CD14-positive monocyte (primary cell): ENCODE measurements around the gene PIK3C2B. TPM values are rescaled to one million over a fixed set of nuclear protein-coding genes. Genes with fewer than 3 reads are reported as not detected.

Source experiments
- DNase-seq, 3 donors: peaks; one replicate each; pipeline ENCODE4 v3.0.0-alpha.2; 2011 to 2022
- H2AFZ ChIP-seq: 2 replicates; pipeline ENCODE4 v1.6.0; 2012; ENCODE audit warnings: mild to moderate bottlenecking, low read depth, low read length, inconsistent platforms; ENCODE audit not compliant: insufficient read depth, poor library complexity, severe bottlenecking
- H3K27ac ChIP-seq, 2 donors: 1 replicate in 1 of 2; 2 replicates in 1 of 2; pipeline ENCODE4 v1.5.1; 2012 to 2013; ENCODE audit warnings: low read length in 2 of 2, control low read depth in 1 of 2, inconsistent platforms in 1 of 2, low read depth in 1 of 2, mild to moderate bottlenecking in 1 of 2
- H3K27me3 ChIP-seq, 2 donors: one replicate each; pipeline versions ENCODE4 v1.6.0 to v1.6.1; 2011 to 2013; ENCODE audit warnings: low read length in 2 of 2; ENCODE audit not compliant: control insufficient read depth in 2 of 2, insufficient read depth in 2 of 2
- H3K36me3 ChIP-seq, 2 donors: replicated peaks in 1 of 2; 1 replicate in 1 of 2; 2 replicates in 1 of 2; pipeline versions ENCODE4 v1.5.1 to v1.6.1; 2012 to 2013; ENCODE audit warnings: low read length in 2 of 2, control low read depth in 1 of 2, inconsistent platforms in 1 of 2, mild to moderate bottlenecking in 1 of 2; ENCODE audit not compliant: insufficient read depth in 2 of 2, control insufficient read depth in 1 of 2
- H3K4me1 ChIP-seq, 2 donors: 1 replicate in 1 of 2; 2 replicates in 1 of 2; pipeline versions ENCODE4 v1.5.1 to v1.6.1; 2012 to 2013; ENCODE audit warnings: low read length in 2 of 2, control low read depth in 1 of 2, inconsistent platforms in 1 of 2, mild to moderate bottlenecking in 1 of 2, moderate library complexity in 1 of 2; ENCODE audit not compliant: insufficient read depth in 2 of 2, control insufficient read depth in 1 of 2
- H3K4me2 ChIP-seq: replicated peaks from 2 replicates; pipeline ENCODE3; 2012; ENCODE audit warnings: low read length, moderate library complexity, mild to moderate bottlenecking; ENCODE audit not compliant: poor library complexity, severe bottlenecking; ENCODE audit errors: extremely low read depth
- H3K4me3 ChIP-seq, 3 experiments: fragments of 200-600 bp in 1 of 3; sonication (generic) in 1 of 3; replicated peaks in 1 of 3; 1 replicate in 2 of 3; 2 replicates in 1 of 3; pipeline ENCODE4 v1.5.1; 2011 to 2013; ENCODE audit warnings: low read length in 3 of 3, mild to moderate bottlenecking in 3 of 3, control low read depth in 2 of 3, low read depth in 2 of 3, inconsistent platforms in 1 of 3, moderate library complexity in 1 of 3
- H3K79me2 ChIP-seq: 2 replicates; pipeline ENCODE4 v1.6.0; 2012; ENCODE audit warnings: mild to moderate bottlenecking, control low read depth, inconsistent platforms, low read length, moderate library complexity; ENCODE audit not compliant: insufficient read depth
- H3K9ac ChIP-seq: 2 replicates; pipeline ENCODE4 v1.6.0; 2017; ENCODE audit warnings: low read length, mild to moderate bottlenecking; ENCODE audit not compliant: insufficient read depth, poor library complexity, severe bottlenecking
- H3K9me3 ChIP-seq, 2 donors: replicated peaks in 1 of 2; 1 replicate in 1 of 2; 2 replicates in 1 of 2; pipeline versions ENCODE4 v1.5.1 to v1.6.1; 2012 to 2013; ENCODE audit warnings: low read length in 2 of 2, control low read depth in 1 of 2; ENCODE audit not compliant: control insufficient read depth in 1 of 2, insufficient read depth in 1 of 2
- H4K20me1 ChIP-seq: 2 replicates; pipeline ENCODE4 v1.6.0; 2012; ENCODE audit warnings: mild to moderate bottlenecking, low read length, control low read depth, moderate library complexity; ENCODE audit not compliant: insufficient read depth
- H3K27ac Mint-ChIP-seq, 7 donors: one replicate each; pipeline ENCODE4 v1.8.0; 2020; ENCODE audit warnings: mild to moderate bottlenecking in 7 of 7, mixed read lengths in 7 of 7, moderate library complexity in 6 of 7, inconsistent platforms in 2 of 7
- H3K27me3 Mint-ChIP-seq, 3 donors: one replicate each; pipeline ENCODE4 v1.8.0; 2021 to 2022; ENCODE audit warnings: low read depth in 3 of 3, mild to moderate bottlenecking in 3 of 3, mixed read lengths in 3 of 3, moderate library complexity in 3 of 3, inconsistent platforms in 1 of 3
- H3K36me3 Mint-ChIP-seq, 2 donors: one replicate each; pipeline ENCODE4 v1.8.0; 2020; ENCODE audit warnings: mixed read lengths in 2 of 2, inconsistent platforms in 1 of 2, mild to moderate bottlenecking in 1 of 2
- H3K4me1 Mint-ChIP-seq: one replicate; pipeline ENCODE4 v1.8.0; 2020; ENCODE audit warnings: mild to moderate bottlenecking, mixed read lengths
- H3K4me3 Mint-ChIP-seq, 2 donors: one replicate each; pipeline ENCODE4 v1.8.0; 2020; ENCODE audit warnings: mild to moderate bottlenecking in 2 of 2, mixed read lengths in 2 of 2, moderate library complexity in 1 of 2
- H3K9me3 Mint-ChIP-seq, 7 donors: one replicate each; pipeline ENCODE4 v1.8.0; 2020 to 2022; ENCODE audit warnings: mixed read lengths in 7 of 7, mild to moderate bottlenecking in 6 of 7, moderate library complexity in 6 of 7, inconsistent platforms in 2 of 7
- CTCF ChIP-seq: fragments of 200-600 bp; IDR thresholded peaks from one replicate; pipeline ENCODE4 v1.8.0; 2022; ENCODE audit warnings: antibody characterized with exemption, mild to moderate bottlenecking
- WGBS: methylation state at CpG from one replicate; pipeline ENCODE4 v1.1.5; 2013; ENCODE audit warnings: missing lambda C conversion rate; ENCODE audit not compliant: insufficient coverage; 5-methylcytosine and 5-hydroxymethylcytosine counted together
- intact Hi-C, 2 donors: fragments of 100-400 bp; cut with micrococcal nuclease; formaldehyde crosslinking; loops; one replicate each; pipeline versions ENCODE4 v1.15.0 to v1.15.1; 2023
- polyA plus RNA-seq, 3 donors: library from polyadenylated mRNA; depleted of rRNA in 1 of 3; unstranded in 2 of 3; stranded (reverse) in 1 of 3; fragments of 300-500 nt in 2 of 3; fragments of >200 nt in 1 of 3; fragmentation: Illumina TruSeq in 2 of 3; gene quantifications; 1 replicate in 2 of 3; 2 replicates in 1 of 3; pipeline ENCODE4 v1.2.3, GENCODE V29; 2012 to 2021

The PIK3C2B gene
- polyA plus RNA-seq, 3 donors, result 0.04 to 1.4 TPM; not detected in 1

GRCh38 chr1:204495777-204496176 lies 1.2 kb upstream of the PIK3C2B start:
- peaks cover 3 to 9% of the 10 kb centered on the region in 2 donors for H3K36me3 Mint-ChIP-seq
- TF ChIP-seq CTCF, result no peak
- Histone ChIP-seq H3K4me3 (no peak overlapping the region), H3K27ac (no peak overlapping the region), H3K4me1 (peaks cover 31 to 39% of the 10 kb centered on the region in 2 donors), H3K9me3 (no peaks in the 10 kb centered on the region), H3K4me2 (no peak overlapping the region), H3K79me2 (no peaks in the 10 kb centered on the region), H4K20me1 (no peaks in the 10 kb centered on the region), H3K27me3 (peaks cover 9 to 11% of the 10 kb centered on the region in 2 donors), H3K9ac (no peak overlapping the region), H2AFZ (no peak overlapping the region), H3K36me3 (no peaks in the 10 kb centered on the region)
- peaks cover 0 to 3% (median 0%) of the 10 kb centered on the region in 7 donors for H3K9me3 Mint-ChIP-seq
- H3K27ac Mint-ChIP-seq, result no peak overlapping the region
- peak overlapping the region in 1 of 2 donors; percentile 98 for H3K4me3 Mint-ChIP-seq
- WGBS, result no CpG with 5 or more reads among the region's 6 CpGs
- H3K27me3 Mint-ChIP-seq, result peaks cover 28 to 33% (median 31%) of the 10 kb centered on the region in 3 donors
- no peak for DNase-seq
- peaks cover 42% of the 10 kb centered on the region for H3K4me1 Mint-ChIP-seq
- intact Hi-C loops, result no loop called here

GRCh38 chr1:204495078-204495753 lies 611 bp upstream of the PIK3C2B start:
- no CpG with 5 or more reads among the region's 17 CpGs for WGBS
- Histone ChIP-seq H3K4me1 (peaks cover 31 to 39% of the 10 kb centered on the region in 2 donors), H3K4me2 (peak overlapping the region; percentile 99), H4K20me1 (no peaks in the 10 kb centered on the region), H2AFZ (peak overlapping the region; percentile 97), H3K36me3 (no peaks in the 10 kb centered on the region), H3K27me3 (peaks cover 9 to 11% of the 10 kb centered on the region in 2 donors), H3K79me2 (no peaks in the 10 kb centered on the region), H3K9ac (peak overlapping the region; percentile 67), H3K27ac (peak overlapping the region in 1 of 2 donors; percentile 64), H3K4me3 (peak overlapping the region; percentile 55 to 93 (median 78)), H3K9me3 (no peaks in the 10 kb centered on the region)
- H3K27ac Mint-ChIP-seq, result peak overlapping the region in 5 of 7 donors; percentile 17 to 73 (median 45)
- peak overlapping the region; percentile 90 to 98 for H3K4me3 Mint-ChIP-seq
- peaks cover 3 to 9% of the 10 kb centered on the region in 2 donors for H3K36me3 Mint-ChIP-seq
- no peak for DNase-seq
- H3K27me3 Mint-ChIP-seq, result peaks cover 28 to 33% (median 31%) of the 10 kb centered on the region in 3 donors
- H3K9me3 Mint-ChIP-seq, result peaks cover 0 to 3% (median 0%) of the 10 kb centered on the region in 7 donors
- intact Hi-C loops, result no loop called here
- TF ChIP-seq CTCF, result no peak
- H3K4me1 Mint-ChIP-seq, result peaks cover 43% of the 10 kb centered on the region
